Choroid plexus epithelial cell (primary cell): ENCODE data around the gene PDHX.
A peak's percentile ranks its signal among the peaks of the same experiment; 100 is the strongest.

Source experiments
- DNase-seq: peaks from one replicate; pipeline ENCODE4 v3.0.0-alpha.2; 2010; ENCODE audit warnings: low read depth
- H3K4me3 ChIP-seq: 2 replicates; pipeline ENCODE4 v1.5.1; 2011; ENCODE audit warnings: low read depth, mild to moderate bottlenecking, control low read depth, low read length, moderate library complexity
- TF ChIP-seq, protein P1 (sequence below): conservative IDR thresholded peaks from 2 replicates; pipeline ENCODE4 v1.5.1; 2011; ENCODE audit warnings: low read depth, mild to moderate bottlenecking, control low read depth, inconsistent platforms, low read length, moderate library complexity

The PDHX gene

DNA sequence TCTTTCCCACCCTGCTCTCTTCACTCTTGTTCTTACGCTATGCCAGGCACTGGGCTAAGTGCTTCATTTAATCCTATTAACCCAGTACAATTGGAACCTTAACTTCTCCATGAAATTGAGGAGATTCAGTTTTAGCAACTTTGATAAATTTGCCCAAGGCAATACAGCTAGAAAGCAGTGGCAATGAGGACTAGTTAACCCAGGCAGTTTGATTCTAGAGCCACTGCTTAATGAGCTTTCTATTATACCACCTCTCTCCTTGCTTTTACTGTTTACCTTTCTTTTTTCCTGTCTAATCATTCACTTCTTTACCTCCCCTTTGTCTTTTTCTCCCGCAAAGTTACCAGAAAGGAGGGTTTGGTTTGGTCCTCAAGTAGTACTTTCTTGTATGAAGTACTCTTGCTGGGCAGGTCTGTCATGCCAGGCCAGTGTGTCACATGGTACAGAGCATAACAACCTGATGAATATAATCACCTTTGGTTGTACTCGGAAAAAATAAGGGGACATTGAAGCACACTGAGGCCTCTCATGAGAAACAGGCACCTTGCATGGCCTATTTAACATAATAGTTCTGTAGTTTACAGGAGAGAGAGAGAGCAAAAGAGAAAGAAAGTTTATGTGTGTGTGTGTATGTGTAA lies 70.6 kb downstream of the PDHX start:
- DNase-seq = no peak
- TF ChIP-seq, protein P1, sequence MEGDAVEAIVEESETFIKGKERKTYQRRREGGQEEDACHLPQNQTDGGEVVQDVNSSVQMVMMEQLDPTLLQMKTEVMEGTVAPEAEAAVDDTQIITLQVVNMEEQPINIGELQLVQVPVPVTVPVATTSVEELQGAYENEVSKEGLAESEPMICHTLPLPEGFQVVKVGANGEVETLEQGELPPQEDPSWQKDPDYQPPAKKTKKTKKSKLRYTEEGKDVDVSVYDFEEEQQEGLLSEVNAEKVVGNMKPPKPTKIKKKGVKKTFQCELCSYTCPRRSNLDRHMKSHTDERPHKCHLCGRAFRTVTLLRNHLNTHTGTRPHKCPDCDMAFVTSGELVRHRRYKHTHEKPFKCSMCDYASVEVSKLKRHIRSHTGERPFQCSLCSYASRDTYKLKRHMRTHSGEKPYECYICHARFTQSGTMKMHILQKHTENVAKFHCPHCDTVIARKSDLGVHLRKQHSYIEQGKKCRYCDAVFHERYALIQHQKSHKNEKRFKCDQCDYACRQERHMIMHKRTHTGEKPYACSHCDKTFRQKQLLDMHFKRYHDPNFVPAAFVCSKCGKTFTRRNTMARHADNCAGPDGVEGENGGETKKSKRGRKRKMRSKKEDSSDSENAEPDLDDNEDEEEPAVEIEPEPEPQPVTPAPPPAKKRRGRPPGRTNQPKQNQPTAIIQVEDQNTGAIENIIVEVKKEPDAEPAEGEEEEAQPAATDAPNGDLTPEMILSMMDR = no peak

DNA sequence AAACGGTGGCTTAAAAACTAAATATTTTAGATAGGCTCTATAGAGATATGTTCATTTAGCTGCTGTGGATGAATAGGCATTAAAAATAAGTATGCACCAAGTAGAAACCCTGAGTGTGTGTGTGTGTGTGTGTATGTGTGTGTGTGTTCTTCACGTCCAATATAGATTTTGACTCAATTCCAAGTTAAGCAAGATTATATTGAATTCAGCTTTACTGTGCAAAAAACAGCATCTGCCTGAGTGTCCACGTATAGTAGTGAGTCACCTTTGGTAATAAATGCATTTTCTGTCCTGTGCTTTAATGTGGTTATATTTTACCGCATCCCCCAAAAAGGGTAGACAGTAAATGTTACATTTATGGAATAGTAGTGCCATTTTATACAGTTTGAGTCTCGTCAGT lies 71.2 kb downstream of the PDHX start:
- peak; percentile 58 for DNase-seq
- H3K4me3 ChIP-seq = no peak overlapping the region
- TF ChIP-seq, protein P1 = no peak

More for the DNA sequence above, 70.6 kb downstream of the PDHX start:
- no peak overlapping the region for H3K4me3 ChIP-seq

DNA sequence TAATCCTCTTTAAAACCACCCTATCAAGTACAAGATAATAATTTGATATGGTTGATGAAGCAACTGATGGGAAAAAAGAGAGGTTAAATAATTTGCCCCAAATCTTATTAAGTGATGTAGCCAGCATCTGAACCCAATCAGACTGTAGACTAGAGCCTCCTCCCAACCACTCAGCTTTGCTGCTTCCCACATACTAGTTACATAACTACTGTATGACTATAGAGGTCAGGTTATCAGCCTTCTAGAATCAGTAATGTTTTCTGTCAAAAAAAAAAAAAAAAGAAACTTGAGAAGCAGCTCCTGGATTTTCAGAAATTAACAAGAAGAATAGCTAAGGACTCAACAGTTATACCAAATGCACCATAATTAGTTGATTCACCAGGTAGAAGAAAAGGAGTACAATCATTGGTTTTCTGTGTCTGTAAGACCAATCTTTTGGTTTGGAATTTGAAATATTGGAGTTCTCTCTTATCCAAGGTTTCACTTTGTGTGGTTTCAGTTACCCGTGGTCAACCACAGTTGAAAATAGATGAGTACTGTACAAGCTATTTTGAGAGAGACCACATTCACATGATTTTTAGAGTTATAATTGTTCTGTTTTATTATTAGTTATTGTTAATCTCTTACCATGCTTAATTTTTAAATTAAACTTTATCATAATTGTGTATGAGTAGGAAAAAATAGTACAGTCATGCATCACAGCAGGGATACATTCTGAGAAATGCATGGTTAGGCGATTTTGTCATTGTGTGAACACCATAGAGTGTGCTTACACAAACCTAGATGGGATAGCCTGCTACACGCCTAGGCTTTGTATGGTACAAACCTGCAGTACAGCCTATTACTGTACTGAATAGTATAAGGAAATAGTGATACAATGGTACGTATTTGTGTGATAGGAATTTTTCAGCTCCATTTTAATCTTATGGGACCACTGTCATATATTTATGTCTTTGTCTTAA lies 72.2 kb downstream of the PDHX start:
- DNase-seq = peak; percentile 83
- no peak overlapping the region for H3K4me3 ChIP-seq
- TF ChIP-seq, protein P1 = no peak

DNA sequence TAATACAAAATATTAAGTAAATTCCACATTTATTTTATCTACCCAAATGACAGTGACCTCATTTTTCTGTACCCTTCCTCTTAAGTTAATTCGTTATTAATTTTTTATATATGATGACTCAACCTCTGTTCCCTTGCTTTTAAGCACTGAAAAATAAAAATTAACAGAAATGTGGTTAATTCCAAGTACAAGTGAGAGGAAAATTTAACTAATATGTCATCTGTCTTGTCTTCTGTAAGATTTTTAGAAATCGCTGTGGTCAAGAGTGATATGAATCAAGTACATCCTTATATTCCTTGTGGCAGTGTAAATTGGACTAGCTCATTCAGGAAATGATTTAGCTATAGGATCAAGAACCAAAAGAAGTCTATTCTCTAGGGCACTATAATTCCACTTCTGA lies 74.5 kb downstream of the PDHX start:
- H3K4me3 ChIP-seq = no peak overlapping the region
- TF ChIP-seq, protein P1 = no peak
- DNase-seq = no peak

DNA sequence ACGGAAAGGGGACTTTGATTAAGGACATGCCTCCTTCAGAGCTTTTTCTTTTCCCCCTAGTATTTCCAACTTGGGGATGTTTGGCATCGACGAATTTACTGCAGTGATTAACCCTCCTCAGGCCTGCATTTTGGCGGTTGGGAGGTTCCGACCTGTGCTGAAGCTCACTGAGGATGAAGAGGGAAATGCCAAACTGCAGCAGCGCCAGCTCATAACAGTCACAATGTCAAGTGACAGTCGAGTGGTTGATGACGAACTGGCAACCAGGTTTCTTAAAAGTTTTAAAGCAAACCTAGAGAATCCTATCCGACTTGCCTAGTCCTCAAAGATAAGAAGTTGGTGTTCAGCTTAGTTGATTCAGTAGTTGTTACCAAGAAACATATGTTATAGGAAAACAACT lies 78.4 kb downstream of the PDHX start:
- TF ChIP-seq, protein P1 = no peak
- DNase-seq = no peak
- no peak overlapping the region for H3K4me3 ChIP-seq

DNA sequence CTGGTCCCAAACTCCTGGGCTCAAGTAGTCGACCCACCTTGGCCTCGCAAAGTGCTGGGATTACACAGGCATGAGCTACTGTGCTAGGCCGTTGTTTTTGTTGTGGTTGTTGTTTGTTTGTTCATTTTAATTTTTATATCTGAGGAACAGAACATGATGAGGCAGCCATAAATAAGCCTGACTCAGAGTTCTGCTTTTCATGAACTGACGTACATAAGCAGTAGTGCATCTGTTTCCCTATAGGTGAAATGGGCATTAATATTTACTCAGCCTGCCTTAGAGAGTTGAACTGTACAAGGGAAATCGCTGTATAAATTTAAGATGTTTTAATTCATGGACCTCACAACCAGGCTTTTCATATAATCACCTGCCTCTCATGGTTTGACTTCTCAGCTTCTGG lies 80.5 kb downstream of the PDHX start:
- no peak overlapping the region for H3K4me3 ChIP-seq
- TF ChIP-seq, protein P1 = no peak

More for the DNA sequence above, 80.5 kb downstream of the PDHX start:
- DNase-seq = no peak
